Cardiac muscle cell (in vitro differentiated cells and primary cell): ENCODE results near the gene ZNF446. TPM values are rescaled to one million over a fixed set of nuclear protein-coding genes. Genes with fewer than 3 reads are reported as not detected.

Source experiments
- DNase-seq, 2 donors: peaks; one replicate each; pipeline versions ENCODE4 v3.0.0 to v3.0.0-alpha.2; 2010 to 2017; ENCODE audit warnings: low read depth in 1 of 2, low spot score in 1 of 2
- H3K27ac ChIP-seq: fragments of 200-600 bp; sonication (generic); 2 replicates; pipeline ENCODE4 v1.5.1; 2016
- H3K27me3 ChIP-seq: fragments of 200-600 bp; sonication (generic); 2 replicates; pipeline ENCODE4 v1.6.0; 2016; ENCODE audit warnings: control low read depth
- H3K36me3 ChIP-seq: fragments of 200-600 bp; sonication (generic); 2 replicates; pipeline ENCODE4 v1.5.1; 2016; ENCODE audit warnings: control low read depth
- H3K4me1 ChIP-seq: fragments of 200-600 bp; sonication (generic); 2 replicates; pipeline ENCODE4 v1.8.1; 2017; ENCODE audit warnings: low read depth, mild to moderate bottlenecking, mixed run types
- H3K4me3 ChIP-seq: fragments of 200-600 bp; sonication (generic); 2 replicates; pipeline ENCODE4 v1.5.1; 2016; ENCODE audit warnings: mild to moderate bottlenecking
- H3K9me3 ChIP-seq: fragments of 200-600 bp; sonication (generic); 2 replicates; pipeline ENCODE4 v1.5.1; 2017; ENCODE audit warnings: low read depth, mild to moderate bottlenecking, control low read depth
- polyA plus RNA-seq: library from polyadenylated mRNA; unstranded; fragments of >200 nt; fragmentation: Nextera tagmentation; extraction: Ambion mirVana; gene quantifications from 2 replicates; pipeline ENCODE4 v1.2.1, GENCODE V29; 2016
- total RNA-seq: library from RNA; depleted of rRNA; stranded (reverse); fragments of >200 nt; gene quantifications from 2 replicates; pipeline ENCODE4 v1.2.3, GENCODE V29; 2016
- TF ChIP-seq, protein P1 (sequence below): IDR thresholded peaks from 2 replicates; pipeline ENCODE4 v1.5.1; 2012; ENCODE audit warnings: low read depth, mild to moderate bottlenecking, low read length

Gene ZNF446
- total and polyA plus RNA-seq, 2 experiments from 2014 or later: 16.3 to 41.1 TPM

DNA sequence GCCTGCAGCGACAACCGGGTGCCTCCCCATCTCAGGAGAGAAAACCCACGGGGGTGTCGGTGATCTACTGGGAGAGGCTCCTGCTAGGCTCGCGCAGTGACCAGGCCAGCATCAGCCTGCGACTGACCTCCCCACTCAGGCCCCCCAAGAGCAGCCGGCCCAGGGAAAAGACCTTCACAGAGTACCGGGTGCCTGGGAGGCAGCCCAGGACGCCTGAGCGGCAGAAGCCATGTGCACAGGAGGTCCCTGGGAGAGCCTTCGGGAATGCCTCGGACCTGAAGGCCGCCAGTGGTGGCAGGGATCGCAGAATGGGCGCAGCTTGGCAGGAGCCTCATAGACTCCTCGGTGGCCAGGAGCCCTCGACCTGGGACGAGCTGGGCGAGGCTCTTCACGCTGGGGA is 20.8 kb upstream of the ZNF446 start:
- Histone ChIP-seq H3K27ac (no peak overlapping the region), H3K36me3 (no peaks in the 10 kb centered on the region), H3K9me3 (no peaks in the 10 kb centered on the region), H3K4me1 (no peaks in the 10 kb centered on the region), H3K4me3 (no peak overlapping the region), H3K27me3 (peaks cover 5% of the 10 kb centered on the region)
- no peak for DNase-seq
- TF ChIP-seq, protein P1, sequence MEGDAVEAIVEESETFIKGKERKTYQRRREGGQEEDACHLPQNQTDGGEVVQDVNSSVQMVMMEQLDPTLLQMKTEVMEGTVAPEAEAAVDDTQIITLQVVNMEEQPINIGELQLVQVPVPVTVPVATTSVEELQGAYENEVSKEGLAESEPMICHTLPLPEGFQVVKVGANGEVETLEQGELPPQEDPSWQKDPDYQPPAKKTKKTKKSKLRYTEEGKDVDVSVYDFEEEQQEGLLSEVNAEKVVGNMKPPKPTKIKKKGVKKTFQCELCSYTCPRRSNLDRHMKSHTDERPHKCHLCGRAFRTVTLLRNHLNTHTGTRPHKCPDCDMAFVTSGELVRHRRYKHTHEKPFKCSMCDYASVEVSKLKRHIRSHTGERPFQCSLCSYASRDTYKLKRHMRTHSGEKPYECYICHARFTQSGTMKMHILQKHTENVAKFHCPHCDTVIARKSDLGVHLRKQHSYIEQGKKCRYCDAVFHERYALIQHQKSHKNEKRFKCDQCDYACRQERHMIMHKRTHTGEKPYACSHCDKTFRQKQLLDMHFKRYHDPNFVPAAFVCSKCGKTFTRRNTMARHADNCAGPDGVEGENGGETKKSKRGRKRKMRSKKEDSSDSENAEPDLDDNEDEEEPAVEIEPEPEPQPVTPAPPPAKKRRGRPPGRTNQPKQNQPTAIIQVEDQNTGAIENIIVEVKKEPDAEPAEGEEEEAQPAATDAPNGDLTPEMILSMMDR: no peak

DNA sequence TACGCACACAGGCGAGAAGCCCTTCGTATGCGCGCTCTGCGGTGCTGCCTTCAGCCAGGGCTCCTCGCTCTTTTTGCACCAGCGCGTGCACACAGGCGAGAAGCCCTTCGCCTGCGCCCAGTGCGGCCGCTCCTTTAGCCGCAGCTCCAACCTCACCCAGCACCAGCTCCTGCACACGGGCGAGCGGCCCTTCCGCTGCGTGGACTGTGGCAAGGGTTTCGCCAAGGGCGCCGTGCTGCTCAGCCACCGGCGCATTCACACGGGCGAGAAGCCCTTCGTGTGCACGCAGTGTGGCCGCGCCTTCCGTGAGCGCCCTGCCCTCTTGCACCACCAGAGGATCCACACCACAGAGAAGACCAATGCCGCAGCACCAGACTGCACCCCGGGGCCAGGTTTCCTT is 20.0 kb upstream of the ZNF446 start:
- no peak overlapping the region for H3K27ac ChIP-seq
- TF ChIP-seq, protein P1: no peak
- no peak overlapping the region for H3K4me3 ChIP-seq
- no peaks in the 10 kb centered on the region for H3K9me3 ChIP-seq
- H3K27me3 ChIP-seq: no peaks in the 10 kb centered on the region
- no peak for DNase-seq
- H3K36me3 ChIP-seq: no peaks in the 10 kb centered on the region
- H3K4me1 ChIP-seq: no peaks in the 10 kb centered on the region

DNA sequence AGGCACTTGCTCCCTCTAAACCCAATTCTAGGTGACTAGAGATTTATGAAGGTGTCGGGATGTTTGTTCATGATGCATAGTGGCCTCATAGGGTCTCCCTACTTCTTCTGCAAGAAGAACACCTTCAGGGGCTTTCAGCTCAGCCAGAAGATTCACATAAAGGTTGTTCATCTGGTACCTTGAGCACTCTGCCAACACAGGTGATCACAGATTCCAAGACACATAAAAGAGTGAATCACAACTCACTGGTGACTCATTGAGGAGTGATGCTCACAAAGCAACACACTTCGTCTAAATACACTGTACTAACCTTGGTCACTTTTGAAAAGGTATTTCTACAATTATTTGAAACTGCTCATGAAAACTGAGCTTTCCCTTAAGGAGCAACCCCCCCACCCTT is 16.1 kb upstream of the ZNF446 start:
- no peak overlapping the region for H3K4me3 ChIP-seq
- H3K4me1 ChIP-seq: no peaks in the 10 kb centered on the region
- no peaks in the 10 kb centered on the region for H3K27me3 ChIP-seq
- no peak overlapping the region for H3K27ac ChIP-seq
- no peak for DNase-seq
- TF ChIP-seq, protein P1: no peak
- H3K36me3 ChIP-seq: no peaks in the 10 kb centered on the region
- no peaks in the 10 kb centered on the region for H3K9me3 ChIP-seq

DNA sequence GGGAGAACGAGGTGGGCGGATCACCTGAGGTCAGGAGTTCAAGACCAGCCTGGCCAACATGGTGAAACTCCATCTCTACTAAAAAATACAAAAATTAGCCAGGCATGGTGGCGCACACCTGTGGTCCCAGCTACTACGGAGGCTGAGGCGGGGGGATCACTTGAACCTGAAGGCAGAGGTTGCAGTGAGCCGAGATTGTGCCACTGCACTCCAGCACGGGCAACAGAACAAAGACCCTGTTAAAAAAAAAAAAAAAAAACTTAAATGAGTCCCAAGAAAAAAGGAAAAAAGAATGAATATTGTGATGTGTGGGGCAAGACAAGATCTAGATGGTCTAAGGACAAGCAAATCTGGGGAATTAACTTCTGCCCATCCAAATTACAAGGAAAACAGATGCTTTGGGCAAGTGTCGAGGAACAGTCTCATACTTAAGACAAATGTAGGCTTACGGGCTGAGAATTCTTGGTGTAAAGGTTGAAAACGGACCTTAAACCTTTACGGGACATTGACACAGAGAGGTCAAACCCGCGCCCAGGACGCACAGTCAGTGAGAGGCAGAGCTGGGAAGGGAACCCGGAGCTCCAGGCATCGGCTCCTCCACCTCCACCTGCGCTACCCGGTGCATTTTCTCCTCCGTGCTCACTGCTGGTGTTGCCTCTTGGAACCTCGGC is 9.9 kb upstream of the ZNF446 start:
- no peak for DNase-seq
- TF ChIP-seq, protein P1: no peak
- no peaks in the 10 kb centered on the region for H3K27me3 ChIP-seq
- H3K36me3 ChIP-seq: no peaks in the 10 kb centered on the region
- H3K27ac ChIP-seq: no peak overlapping the region
- no peaks in the 10 kb centered on the region for H3K4me1 ChIP-seq
- H3K4me3 ChIP-seq: peak overlapping the region; percentile 71
- H3K9me3 ChIP-seq: no peaks in the 10 kb centered on the region

DNA sequence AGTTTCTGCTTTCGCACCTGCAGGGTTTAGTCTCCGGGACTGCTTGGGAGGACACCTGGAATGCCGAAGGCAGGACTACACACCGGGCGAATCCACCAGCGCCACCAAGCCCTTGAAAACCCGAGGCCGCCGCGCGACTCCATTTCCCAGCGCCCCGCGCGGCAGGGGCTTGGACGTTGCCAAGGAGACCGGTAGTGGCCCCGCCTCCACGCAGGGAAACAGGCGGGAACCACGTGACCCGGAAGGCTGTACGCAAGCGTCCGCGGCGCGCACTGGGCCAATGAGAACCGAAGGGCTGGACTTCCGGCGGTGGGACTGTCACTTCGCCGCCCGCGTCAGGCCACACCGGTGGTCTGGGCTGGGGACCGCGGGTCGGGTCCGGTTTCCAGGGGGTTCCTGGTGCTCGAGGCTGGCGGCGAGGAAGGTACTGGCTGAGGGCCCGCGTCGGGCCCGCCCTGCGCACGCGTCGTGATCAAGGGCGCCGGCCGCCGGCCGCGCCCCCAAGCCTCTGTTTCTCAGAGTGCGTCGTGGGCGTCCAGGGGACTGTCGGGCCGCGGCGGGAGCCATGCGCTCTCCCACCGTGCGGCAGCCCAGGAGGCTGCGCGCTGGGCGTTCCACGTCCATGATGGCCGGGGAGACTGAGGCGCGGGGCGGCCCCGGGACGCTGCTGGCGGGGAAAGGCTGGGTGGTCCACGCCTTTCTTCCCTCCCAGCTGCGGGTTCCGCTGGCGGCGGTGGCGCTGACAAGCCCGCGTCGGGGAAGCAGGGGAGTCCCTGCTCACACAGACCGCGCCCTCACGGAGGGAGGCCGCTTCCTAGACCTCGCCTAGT is 9.2 kb upstream of the ZNF446 start, which contains the start of gene ZNF324:
Gene ZNF324, plus strand, starts transcription at position 321 of the 830 bp plus-strand sequence. CDS start 2,106 bp downstream, outside the sequence.
- no peaks in the 10 kb centered on the region for H3K9me3 ChIP-seq
- H3K27ac ChIP-seq: peak within 1 kb of the TSS; percentile 70
- TF ChIP-seq, protein P1: no peak
- no peaks in the 10 kb centered on the region for H3K27me3 ChIP-seq
- no peaks in the 10 kb centered on the region for H3K4me1 ChIP-seq
- peak; percentile 96 to 100 for DNase-seq
- H3K36me3 ChIP-seq: peaks cover 4% of the 10 kb centered on the region
- H3K4me3 ChIP-seq: peak within 1 kb of the TSS; percentile 71
